Testis (tissue), 5 donors: Measurements from ENCODE around the gene SMTNL1. TPM values are rescaled to one million over a fixed set of nuclear protein-coding genes. Genes with fewer than 3 reads are reported as not detected.

ENCODE experiments used
- DNase-seq: peaks from one replicate; pipeline ENCODE4 v3.0.0-alpha.2; 2019
- H3K27ac ChIP-seq, 2 donors: fragments of 200-600 bp; sonication (generic); one replicate each; pipeline ENCODE4 v1.5.1; 2019
- H3K27me3 ChIP-seq: fragments of 200-600 bp; sonication (generic); one replicate; pipeline ENCODE4 v1.5.1; 2019
- H3K36me3 ChIP-seq: fragments of 200-600 bp; sonication (generic); one replicate; pipeline ENCODE4 v1.5.1; 2017; ENCODE audit warnings: low read depth; ENCODE audit errors: missing control alignments
- H3K4me1 ChIP-seq: fragments of 200-600 bp; sonication (generic); one replicate; pipeline ENCODE4 v1.5.1; 2019
- H3K4me3 ChIP-seq, 2 donors: fragments of 200-600 bp; sonication (generic); one replicate each; pipeline ENCODE4 v1.5.1; 2017 to 2019
- H3K9me3 ChIP-seq: fragments of 200-600 bp; sonication (generic); one replicate; pipeline ENCODE4 v1.5.1; 2017
- CTCF ChIP-seq, 3 experiments: fragments of 450-650 bp in 2 of 3; fragments of 200-600 bp in 1 of 3; sonication (generic) in 1 of 3; IDR thresholded peaks; one replicate each; pipeline ENCODE4 v1.5.1; 2016 to 2019; ENCODE audit warnings: antibody characterized with exemption in 3 of 3, mild to moderate bottlenecking in 2 of 3, moderate library complexity in 1 of 3
- POLR2A ChIP-seq: fragments of 450-650 bp; IDR thresholded peaks from one replicate; pipeline ENCODE4 v1.6.1; 2017; ENCODE audit warnings: antibody characterized with exemption, mild to moderate bottlenecking, moderate library complexity
- WGBS, 2 donors: methylation state at CpG; one replicate each; pipeline ENCODE4 v1.1.5; 2018; 5-methylcytosine and 5-hydroxymethylcytosine counted together
- intact Hi-C: fragments of 100-400 bp; cut with DNase I; formaldehyde crosslinking; loops from one replicate; pipeline ENCODE4 v1.15.1; 2023; ENCODE audit warnings: low total_unique reads
- long read RNA-seq, 2 donors: transcript quantifications; one replicate each; lab custom pipeline, GENCODE V29; 2026
- polyA plus RNA-seq: library from polyadenylated mRNA; stranded (reverse); fragments of 350-450 nt; fragmentation: Illumina TruSeq; extraction: RNeasy Lipid Tissue Mini Kit (QIAGEN cat#74804); gene quantifications from one replicate; pipeline ENCODE4 v1.2.3, GENCODE V29; 2014; ENCODE audit warnings: low read depth, low replicate concordance; ENCODE audit not compliant: insufficient read depth
- total RNA-seq, 2 donors: library from RNA; depleted of rRNA; stranded (reverse); fragments of >200 nt; gene quantifications; one replicate each; pipeline ENCODE4 v1.2.3, GENCODE V29; 2016

Gene SMTNL1
- total RNA-seq (under 1 TPM; 0.37 to 0.47 TPM), polyA plus RNA-seq (2.0 TPM)
- long read RNA-seq, donor 1, result 0 reads
- long read RNA-seq, donor 2, result 0 reads

GRCh38 chr11:57536947-57537619 is at the start of gene SMTNL1:
Gene SMTNL1, plus strand, starts transcription at chr11:57537595. Its CDS starts 5,048 bp downstream, at chr11:57542643.
- no peak within 1 kb of the TSS for H3K4me3 ChIP-seq
- TF ChIP-seq POLR2A (no peak), CTCF (IDR thresholded peaks at IDR 0.05) (no peak)
- DNase-seq, result no peak
- no peaks in the 10 kb centered on the region for H3K36me3 ChIP-seq
- no peaks in the 10 kb centered on the region for H3K9me3 ChIP-seq
- H3K27ac ChIP-seq, result no peak within 1 kb of the TSS
- H3K4me1 ChIP-seq, result no peaks in the 10 kb centered on the region
- H3K27me3 ChIP-seq, result no peaks in the 10 kb centered on the region
- intact Hi-C loops, result no loop called here
- 74 to 83% methylated on average over 14 of the region's 14 CpGs for WGBS, 2 donors

- 74 to 80% methylated on average over 6 of the region's 6 CpGs for WGBS, 2 donors
- DNase-seq, result no peak
- peaks cover 3% of the 10 kb centered on the region for H3K4me1 ChIP-seq
- H3K27ac ChIP-seq, result no peak overlapping the region
- H3K27me3 ChIP-seq, result no peaks in the 10 kb centered on the region
- H3K9me3 ChIP-seq, result no peaks in the 10 kb centered on the region
- intact Hi-C loops, result no loop called here
- no peak overlapping the region for H3K4me3 ChIP-seq
- no peaks in the 10 kb centered on the region for H3K36me3 ChIP-seq
- TF ChIP-seq CTCF (IDR thresholded peaks at IDR 0.05) (no peak), POLR2A (no peak)
Measured at GRCh38 chr11:57487920-57488659, 49.3 kb upstream of the SMTNL1 start.

- Histone ChIP-seq H3K9me3 (no peaks in the 10 kb centered on the region), H3K36me3 (no peaks in the 10 kb centered on the region), H3K27me3 (no peaks in the 10 kb centered on the region), H3K27ac (no peak overlapping the region), H3K4me3 (no peak overlapping the region), H3K4me1 (no peaks in the 10 kb centered on the region)
- TF ChIP-seq POLR2A (no peak), CTCF (IDR thresholded peaks at IDR 0.05) (no peak)
- no peak for DNase-seq
- WGBS, 2 donors, result 92 to 96% methylated on average over 8 to 9 of the region's 9 CpGs
- intact Hi-C loops, result no loop called here
Measured at GRCh38 chr11:57490456-57491248, 46.7 kb upstream of the SMTNL1 start.

GRCh38 chr11:57491371-57492061 is 45.9 kb upstream of the SMTNL1 start:
- no peak overlapping the region for H3K4me3 ChIP-seq
- 82 to 90% methylated on average over 11 of the region's 11 CpGs for WGBS, 2 donors
- H3K9me3 ChIP-seq, result no peaks in the 10 kb centered on the region
- peak; percentile 27 for DNase-seq
- H3K36me3 ChIP-seq, result no peaks in the 10 kb centered on the region
- intact Hi-C loops, result no loop called here
- no peaks in the 10 kb centered on the region for H3K27me3 ChIP-seq
- no peaks in the 10 kb centered on the region for H3K4me1 ChIP-seq
- H3K27ac ChIP-seq, result no peak overlapping the region
- TF ChIP-seq POLR2A, result no peak
- peak in 1 of 3 experiments; percentile 44 for TF ChIP-seq CTCF (IDR thresholded peaks at IDR 0.05)
